GM21515 (cell line): ENCODE measurements around the gene DPYSL4.

Source experiments
- ATAC-seq: cut with Tn5 transposase; IDR thresholded peaks from one replicate; pipeline ENCODE4 v1.9.1; 2021; ENCODE audit not compliant: unreplicated experiment

Gene DPYSL4

GRCh38 chr10:132162590-132163277, 24.0 kb upstream of the DPYSL4 start:
- no peak for ATAC-seq

GRCh38 chr10:132163278-132163765, 23.4 kb upstream of the DPYSL4 start:
- ATAC-seq = peak; percentile 57

GRCh38 chr10:132163826-132164515, 22.8 kb upstream of the DPYSL4 start:
- ATAC-seq = no peak

GRCh38 chr10:132164761-132165278, 21.9 kb upstream of the DPYSL4 start:
- no peak for ATAC-seq

GRCh38 chr10:132165416-132165980, 21.2 kb upstream of the DPYSL4 start:
- no peak for ATAC-seq

GRCh38 chr10:132166216-132166950, 20.4 kb upstream of the DPYSL4 start:
- no peak for ATAC-seq

GRCh38 chr10:132167041-132167674, 19.6 kb upstream of the DPYSL4 start:
- no peak for ATAC-seq

- ATAC-seq = no peak
These were observed 18.8 kb upstream of the DPYSL4 start for GRCh38 chr10:132167976-132168375.

- ATAC-seq = no peak
These were observed 18.1 kb upstream of the DPYSL4 start for GRCh38 chr10:132168571-132169030.

- ATAC-seq = no peak
These were observed 17.6 kb upstream of the DPYSL4 start for GRCh38 chr10:132169031-132169765.

GRCh38 chr10:132169766-132170560, 16.8 kb upstream of the DPYSL4 start:
- no peak for ATAC-seq

GRCh38 chr10:132170561-132171361, 16.0 kb upstream of the DPYSL4 start:
- ATAC-seq = no peak

GRCh38 chr10:132172091-132173066, 14.4 kb upstream of the DPYSL4 start:
- ATAC-seq = no peak

GRCh38 chr10:132173185-132173584, 13.6 kb upstream of the DPYSL4 start:
- no peak for ATAC-seq

- no peak for ATAC-seq
These were observed 12.5 kb upstream of the DPYSL4 start for GRCh38 chr10:132174237-132174636.

GRCh38 chr10:132175408-132175807, 11.3 kb upstream of the DPYSL4 start:
- no peak for ATAC-seq

- no peak for ATAC-seq
These were observed 10.7 kb upstream of the DPYSL4 start for GRCh38 chr10:132175907-132176581.
